ENCODE data around the gene CPLANE2.
"Not testable (repeated sequence)": the region's sequence is repeated elsewhere in the genome, so short reads cannot be mapped to it uniquely, and the experiment has no call there.

Gene CPLANE2

DNA sequence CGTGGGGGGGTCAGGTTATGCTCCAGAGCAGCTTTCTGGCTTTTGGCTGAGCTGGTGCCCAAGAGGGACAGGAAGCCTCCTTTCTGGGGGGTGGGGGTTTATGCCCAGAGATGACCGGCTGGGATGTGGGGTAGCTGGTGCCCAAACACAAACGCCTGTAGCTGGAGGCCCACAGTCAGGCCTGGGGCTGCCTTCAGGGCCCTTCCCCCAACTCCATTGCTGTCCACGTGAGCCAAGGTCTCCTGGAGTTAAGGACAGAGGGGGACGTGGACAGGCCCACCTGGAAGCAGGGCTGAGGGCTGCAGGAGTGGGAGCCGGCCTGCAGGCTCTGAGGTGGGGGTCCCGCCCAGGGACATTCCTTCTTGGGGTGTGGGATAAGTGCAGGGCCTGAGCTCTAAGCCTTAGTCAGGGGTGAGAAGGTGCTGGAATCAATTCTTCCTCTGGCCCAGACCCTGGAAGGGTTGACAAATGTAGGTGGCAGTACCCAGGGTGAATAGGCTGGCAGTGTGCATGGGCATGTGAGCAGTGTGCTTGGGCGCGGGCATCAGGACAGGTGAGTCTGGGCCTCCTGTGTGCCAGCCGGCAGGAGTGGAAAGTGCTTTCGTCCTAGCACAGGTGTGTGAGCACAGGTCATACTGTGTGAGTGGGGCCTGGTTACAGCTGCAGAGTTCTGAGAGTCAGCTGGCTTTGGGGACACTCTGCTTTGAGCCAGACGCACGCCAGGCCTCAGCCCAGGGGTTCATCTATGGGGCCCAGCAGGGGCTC, 6.8 kb downstream of the CPLANE2 start:
- DNase-seq = no peak

DNA sequence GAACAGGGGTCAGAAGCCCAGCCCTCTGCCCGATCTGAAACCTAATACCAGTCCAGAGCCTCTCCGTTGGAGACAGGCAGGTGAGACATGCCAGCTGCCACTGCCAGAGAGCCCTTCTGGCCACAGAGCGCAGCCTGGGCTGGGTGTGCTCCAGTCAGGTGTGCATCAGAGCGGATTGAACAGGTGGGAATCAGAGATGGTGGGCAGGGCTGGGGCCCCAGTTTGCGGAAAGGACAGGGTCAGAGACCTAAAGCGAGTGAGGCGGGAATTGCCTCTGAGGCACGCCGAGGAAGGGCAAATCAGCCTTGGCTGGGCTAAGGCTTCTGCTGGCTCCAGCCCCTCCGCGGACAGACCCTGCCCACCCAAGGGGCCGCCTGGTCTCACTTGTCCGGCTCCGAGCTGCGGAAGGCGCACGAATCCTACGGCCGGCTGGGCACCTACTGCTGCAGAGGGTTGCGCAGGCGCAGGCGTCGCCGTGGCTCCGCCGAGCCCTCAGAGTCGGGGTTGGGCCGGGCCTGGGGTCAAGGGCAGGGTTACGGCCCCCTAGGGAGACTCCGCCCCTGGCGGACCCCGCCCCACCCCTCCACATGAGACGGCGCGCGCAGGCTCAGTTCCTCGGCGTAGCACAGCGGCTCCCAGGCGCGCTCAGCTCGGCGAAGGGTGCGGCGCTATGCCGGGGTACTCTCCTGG, 10.3 kb downstream of the CPLANE2 start:
- DNase-seq = no peak

DNA sequence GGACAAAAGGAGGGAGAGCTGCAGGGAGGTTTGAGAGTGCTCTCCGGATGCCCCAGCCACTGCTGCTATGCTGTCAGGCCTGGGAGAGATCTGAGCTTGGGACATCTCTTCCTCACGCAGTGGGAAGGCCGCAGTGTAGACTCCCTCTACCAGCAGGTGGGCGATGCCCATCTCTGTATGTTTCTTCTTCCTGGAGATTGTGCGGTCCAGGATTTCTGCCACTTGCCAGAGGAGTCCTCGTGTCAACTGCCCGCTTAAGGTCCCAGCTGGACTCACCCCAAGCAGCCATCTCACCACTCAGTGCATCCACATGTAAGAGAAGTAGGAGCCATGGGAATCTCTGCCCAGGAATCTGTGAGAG, 10.9 kb downstream of the CPLANE2 start:
- DNase-seq = no peak

DNA sequence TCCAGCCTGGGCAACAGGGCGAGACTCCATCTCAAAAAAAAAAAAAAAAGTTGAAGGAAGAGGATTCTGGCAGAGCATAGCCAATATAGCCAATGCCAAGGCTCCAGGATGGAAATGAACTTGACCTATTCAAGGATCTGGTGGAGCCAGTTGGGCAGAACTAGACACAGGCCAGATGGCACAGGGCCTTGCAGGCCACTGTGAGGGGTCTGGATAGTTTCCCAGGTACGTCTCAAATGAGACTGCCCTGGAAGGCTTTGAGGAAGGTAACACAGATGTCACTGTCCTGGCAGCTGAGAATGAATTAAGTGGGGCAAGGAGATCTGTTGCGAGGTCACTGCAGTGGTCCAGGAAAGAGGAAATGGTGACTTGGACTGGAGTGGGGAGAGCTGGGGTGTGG, 12.5 kb downstream of the CPLANE2 start:
- DNase-seq = peak in 1 of 2 experiments; percentile 52

DNA sequence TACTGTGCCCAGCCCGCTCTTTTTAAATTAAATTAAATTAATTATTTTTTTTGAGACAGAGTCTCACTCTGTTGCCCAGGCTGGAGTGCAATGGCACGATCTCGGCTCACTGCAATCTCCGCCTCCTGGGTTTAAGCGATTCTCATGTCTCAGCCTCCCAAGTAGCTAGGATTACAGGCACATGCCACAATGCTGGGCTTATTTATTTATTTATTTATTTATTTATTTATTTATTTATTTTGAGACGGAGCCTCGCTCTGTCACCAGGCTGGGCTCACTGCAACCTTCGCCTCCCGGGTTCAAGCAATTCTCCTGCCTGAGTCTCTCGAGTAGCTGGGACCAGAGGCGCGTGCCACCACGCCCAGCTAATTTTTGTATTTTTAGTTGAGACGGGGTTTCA, 14.3 kb downstream of the CPLANE2 start:
- not testable (repeated sequence) for DNase-seq

DNA sequence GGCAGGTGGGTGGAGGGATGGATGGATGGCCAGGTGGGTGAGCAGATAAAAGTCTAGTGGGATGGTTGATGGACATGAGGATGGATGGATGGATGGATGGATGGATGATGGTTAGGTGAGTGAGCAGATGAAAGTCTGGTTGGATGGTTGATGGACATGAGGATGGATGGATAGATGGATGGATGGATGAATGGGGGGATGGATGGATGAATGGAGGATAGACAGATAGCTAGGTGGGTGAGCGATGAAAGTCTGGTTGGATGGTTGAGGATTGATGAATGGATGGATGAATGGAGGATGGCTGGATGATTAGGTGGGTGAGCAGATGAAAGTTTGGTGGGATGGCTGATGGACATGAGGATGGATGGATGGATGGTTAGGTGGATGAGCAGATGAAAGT, 15.5 kb downstream of the CPLANE2 start:
- DNase-seq = no peak

DNA sequence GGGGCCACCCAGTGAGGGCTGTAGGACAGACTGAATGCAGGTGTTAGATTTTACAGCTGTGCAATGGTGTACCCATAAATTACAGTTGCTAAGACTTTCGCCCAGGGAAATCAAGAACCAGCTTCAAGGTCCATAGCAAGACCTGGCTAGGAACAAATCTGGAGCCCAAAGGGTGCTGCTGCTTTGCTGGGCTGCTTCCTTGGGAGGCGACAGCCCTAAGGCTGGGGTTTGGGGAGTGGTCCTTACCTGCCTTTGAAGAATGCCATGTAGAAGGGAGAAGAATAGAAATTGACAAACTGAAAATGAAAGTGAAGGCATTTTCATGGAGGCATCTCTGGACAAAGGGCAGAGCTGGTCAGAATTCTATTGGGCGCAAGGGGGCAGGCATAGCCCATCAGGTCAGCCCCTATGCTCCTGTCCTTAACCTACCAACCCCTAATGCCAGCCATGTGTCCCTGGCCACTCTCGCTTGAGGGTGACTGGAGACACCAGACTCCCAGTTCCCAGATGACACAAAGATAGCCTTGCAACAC, 16.9 kb downstream of the CPLANE2 start:
- DNase-seq = no peak

DNA sequence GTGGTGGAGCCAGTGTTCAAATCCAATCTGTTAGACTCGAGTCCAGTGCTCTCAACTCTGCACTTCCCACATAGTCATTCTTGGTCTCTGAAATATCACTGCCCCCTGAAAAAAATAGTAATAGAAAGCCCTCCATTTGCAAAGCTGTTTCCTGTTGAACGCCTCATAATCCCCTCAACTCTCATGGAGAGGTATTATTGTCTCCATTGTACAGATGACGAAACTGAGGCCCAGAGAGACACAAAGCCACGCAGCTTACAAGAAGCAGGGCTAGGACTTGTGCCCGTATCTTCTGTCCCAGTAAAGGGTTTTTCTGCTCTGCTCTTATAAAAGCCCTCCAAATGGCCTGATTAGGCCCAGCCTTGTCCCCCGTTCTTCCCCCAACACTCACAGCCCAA, 18.3 kb downstream of the CPLANE2 start:
- no peak for DNase-seq

DNA sequence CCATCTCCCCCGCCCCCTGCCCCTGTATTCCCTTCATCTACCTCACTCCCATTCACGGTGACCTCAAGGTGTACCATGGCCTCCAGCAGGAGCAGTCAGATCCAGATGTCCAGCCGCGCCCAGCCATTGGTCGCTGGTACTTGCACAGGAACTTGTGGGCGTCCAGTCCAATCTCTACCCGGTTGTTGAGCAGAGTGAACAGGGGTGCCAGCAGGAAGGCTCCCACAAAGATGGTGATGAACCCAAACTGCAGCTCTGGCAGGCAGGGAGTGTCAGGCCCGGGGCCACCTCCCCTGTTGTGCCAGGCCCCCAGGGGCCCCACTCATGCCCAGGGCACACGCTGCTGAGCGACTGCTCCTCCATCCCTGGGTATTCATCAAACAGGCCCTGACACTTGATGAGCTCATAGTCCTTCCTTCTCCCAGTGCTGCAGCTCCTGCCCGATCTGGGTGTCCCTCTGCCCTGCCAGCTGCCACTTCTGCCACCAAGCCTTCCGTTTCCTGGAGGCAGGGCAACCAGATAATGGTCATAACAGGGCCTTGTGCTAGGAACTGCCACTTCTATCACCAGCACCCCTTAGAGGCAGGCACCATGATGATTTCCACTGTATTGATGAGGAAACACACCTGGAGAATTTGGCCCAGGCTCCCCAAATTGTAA, 18.8 kb downstream of the CPLANE2 start:
- DNase-seq = no peak

DNA sequence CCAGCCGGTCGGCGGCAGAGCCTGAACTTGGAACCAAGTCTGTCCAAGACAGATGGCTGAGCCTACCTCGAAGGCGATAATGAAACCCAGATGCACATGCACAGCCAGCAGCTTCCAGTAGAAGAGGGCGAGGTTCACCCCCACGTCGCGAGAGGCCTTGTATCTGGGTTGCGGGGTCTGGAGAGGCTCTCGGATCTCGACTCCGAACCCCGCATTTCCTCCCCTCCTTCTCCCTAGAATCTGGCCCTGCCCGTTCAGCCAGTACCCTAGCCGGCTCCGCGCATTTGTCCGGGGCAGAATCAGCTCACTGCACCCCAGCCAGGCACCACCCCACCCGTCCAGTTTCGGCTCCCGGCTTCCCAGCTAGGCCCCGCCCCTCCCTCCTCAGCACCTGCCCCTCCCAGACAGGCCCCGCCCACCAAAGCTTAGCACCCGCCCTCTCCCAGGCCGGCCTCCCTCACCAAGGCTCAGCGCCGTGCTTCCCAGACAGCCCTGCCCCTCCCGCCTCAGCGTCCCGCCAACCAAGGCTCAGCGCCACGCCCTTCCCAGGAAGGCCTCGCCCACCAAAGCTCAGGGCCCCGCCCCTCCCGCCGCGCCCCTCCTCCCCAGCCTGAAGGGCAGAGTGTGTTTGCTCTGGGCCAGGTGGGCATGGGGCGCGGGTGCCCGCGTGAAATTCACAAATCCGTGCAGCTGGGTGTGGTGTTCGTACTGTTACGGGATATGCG, 19.8 kb downstream of the CPLANE2 start:
- peak; percentile 36 to 84 for DNase-seq

DNA sequence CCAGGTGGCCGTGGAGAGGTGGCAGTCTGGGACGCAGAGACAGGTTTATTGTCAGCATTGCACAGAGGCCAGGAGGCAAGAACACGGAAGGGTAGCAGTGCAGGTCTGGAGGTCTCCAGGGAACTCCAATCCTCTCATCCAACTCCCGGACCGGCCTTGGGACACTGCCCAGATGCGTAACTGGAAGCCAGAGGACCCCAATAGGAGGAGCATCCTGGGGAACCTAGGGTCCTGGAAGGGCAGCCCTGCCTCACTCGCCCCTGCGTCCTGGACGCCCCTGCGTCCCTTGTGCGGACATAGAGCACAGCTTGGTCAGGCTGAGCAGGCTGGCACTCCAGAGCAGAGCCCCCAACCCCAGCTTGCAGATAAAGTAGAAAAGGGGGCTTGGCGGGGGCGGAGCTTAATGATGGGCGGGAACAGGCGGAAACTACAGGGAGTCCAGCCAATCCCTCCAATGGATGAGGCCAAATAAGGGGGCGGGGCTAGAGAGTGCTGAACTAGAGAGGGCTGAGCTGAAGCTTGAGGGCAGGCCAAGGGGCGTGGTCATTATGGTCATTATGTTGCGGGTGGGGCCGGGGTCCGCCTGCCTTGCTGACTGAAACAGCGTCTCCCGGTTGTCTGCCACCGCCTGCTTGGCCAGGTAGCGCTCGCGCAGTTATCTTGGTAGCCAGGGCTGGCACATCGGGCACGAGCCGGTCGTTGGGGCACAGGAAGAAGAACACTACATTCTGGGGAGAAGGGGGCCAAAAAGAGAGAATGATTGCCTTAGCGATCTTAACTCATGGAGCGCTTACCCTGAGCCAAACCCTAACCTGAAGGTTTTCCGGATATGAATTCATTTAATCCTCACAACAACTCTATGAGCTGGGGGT, 20.9 kb downstream of the CPLANE2 start:
- peak in 1 of 2 experiments; percentile 31 for DNase-seq

DNA sequence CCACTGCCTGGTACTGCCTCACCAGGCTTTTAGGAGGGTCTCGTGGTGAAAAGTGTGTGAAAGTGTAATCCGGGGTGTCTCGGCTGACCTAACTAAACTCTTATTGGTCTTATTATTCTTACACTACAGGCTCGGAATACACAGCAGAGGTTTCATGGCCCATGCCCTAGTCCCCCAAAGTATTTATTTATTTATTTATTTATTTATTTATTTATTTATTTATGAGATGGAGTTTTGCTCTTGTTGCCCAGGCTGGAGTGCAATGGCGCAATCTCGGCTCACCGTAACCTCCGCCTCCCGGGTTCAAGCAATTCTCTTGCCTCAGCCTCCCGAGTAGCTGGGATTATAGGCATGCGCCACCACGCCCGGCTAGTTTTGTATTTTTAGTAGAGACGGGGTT, 21.7 kb downstream of the CPLANE2 start:
- not testable (repeated sequence) for DNase-seq

DNA sequence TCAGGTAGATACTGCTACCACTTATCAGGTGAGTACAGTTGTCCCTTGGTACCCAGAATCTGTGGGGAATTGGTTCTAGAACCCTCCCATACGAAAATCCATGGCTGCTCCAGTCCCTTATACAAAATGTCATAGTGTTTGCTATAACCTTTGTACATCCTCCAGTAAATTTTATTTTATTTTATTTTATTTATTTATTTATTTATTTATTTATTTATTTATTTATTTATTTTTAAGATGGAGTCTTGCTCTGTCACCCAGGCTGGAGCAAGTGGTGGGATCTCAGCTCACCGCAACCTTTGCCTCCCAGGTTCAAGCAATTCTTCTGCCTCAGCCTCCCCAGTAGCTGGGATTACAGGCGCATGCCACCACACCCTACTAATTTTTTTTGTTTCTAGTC, 23.4 kb downstream of the CPLANE2 start:
- DNase-seq = not testable (repeated sequence)

DNA sequence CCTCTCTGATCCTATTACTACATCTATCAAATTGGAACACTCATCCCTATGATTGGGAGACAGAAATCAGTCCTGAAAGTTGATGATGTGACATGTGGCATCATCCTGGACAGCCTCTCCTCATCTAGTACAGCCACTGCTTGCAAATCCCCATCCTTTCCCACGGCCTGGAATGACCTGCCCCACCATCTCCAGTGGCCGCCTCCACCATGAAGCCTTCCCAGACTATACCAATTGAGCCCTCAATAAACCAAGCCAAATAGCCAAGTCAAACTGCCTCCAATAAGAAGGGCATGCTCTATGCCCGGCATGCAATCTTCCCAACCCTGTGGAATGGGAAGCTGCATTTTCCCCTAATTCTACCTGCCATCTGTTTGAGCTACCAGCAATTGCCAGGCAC, 24.0 kb downstream of the CPLANE2 start:
- no peak for DNase-seq

DNA sequence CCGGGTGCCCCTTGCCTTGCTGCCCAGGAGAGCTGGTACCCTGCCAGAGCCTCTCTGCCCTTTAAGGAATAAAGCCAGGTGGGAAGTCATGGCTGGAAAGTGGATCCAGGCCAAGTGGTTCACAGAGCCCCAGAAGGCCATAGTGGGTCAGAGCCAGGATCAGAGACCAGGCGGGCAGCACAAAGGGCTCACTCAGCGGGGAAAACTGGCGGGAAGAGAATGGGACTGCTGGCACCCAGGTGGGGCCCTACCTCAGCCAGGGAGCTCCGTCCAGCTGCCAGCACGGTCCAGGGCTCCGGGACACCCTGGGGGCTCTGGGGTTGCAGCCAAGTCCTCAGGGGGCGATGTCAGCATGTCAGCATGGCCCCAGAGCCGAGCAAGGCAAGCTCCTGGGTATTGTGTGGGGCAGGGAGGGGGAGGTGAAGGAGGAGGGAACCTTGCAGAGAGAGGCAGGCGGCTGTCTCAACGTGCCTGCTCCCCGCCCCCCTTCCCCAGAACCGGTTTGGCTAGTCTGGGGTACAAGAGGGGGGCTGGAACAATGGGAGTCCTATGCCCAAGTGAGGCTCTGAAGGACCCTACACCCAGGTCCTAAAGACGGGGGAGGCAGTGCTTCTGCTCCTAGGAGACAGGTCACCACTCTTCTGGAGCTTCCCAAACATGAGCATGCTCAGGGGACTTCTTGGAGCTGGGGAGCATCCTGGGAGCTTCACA, 24.6 kb downstream of the CPLANE2 start, which contains the start of gene ARHGEF19:
TSS of gene ARHGEF19 (minus strand) at position 402 of the 711 bp plus-strand sequence. CDS start 3,598 bp downstream, outside the sequence.
- peak in 1 of 2 experiments; percentile 24 for DNase-seq

DNA sequence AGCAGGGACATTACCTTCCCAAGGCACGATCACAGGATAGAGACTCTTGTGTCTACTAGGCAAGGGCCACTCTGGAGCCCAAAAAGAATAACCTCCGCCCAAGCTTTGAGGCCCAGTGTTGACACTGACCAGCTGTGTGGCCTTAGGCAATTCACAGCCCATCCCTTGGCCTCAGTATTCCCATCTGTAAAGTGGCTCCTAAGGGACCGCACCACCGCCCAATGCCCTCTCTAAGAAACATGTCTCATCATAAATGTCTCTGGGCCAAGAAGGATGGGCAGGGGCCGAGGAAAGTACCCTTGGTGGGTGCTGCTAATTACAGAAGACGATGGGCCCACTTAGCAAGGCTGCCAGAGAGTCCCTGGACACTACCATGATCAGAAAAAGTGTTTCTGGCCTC, 25.2 kb downstream of the CPLANE2 start:
- DNase-seq = no peak

DNA sequence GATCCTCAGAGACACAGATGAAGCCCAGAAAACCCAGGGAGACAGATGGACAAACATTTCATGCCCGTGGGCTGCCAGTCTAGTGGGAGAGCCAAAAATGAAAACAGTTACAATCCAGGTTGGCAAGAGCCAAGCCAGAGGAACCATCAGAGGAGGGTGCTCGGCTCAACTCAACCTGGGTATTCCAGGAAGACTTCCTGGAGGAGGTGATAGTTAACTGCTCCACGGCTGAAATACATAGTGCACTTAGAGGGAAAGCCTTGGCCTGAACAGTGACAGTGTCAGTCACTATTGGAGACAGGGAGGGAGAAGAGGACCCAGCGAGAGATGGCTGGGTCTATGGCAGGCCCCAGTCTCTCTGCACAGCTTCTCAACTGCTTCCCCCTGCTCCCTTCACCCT, 26.4 kb downstream of the CPLANE2 start:
- DNase-seq = peak; percentile 45 to 76

DNA sequence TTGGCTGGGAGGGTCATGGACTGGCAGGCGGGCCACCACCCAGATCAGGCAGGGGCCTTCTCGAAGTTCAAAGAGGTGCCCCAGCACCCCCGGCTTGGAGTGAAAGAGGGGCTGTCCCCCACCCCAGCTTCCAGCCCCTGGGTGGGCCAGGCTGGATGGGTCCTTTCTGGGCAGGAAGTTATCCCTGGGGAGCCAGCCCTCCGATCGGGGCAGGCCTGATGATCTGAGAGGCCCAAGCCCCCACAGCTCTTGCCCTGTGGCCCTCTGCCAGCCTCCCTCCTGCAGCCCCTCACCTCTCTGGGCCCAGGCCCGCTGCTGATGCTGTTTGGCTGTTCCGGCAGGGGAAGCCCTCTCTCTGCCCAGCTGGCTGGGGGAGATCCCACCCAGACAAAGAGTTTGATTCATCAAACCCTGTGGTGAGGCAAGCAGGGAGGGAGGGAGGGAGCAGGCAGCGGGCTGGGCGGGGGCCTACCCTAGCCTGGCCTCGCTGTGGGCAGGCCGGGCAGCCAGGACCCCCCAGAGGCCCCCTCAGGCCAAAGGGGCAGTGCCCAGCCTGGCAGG, 27.1 kb downstream of the CPLANE2 start:
- peak in 1 of 2 experiments; percentile 18 for DNase-seq

DNA sequence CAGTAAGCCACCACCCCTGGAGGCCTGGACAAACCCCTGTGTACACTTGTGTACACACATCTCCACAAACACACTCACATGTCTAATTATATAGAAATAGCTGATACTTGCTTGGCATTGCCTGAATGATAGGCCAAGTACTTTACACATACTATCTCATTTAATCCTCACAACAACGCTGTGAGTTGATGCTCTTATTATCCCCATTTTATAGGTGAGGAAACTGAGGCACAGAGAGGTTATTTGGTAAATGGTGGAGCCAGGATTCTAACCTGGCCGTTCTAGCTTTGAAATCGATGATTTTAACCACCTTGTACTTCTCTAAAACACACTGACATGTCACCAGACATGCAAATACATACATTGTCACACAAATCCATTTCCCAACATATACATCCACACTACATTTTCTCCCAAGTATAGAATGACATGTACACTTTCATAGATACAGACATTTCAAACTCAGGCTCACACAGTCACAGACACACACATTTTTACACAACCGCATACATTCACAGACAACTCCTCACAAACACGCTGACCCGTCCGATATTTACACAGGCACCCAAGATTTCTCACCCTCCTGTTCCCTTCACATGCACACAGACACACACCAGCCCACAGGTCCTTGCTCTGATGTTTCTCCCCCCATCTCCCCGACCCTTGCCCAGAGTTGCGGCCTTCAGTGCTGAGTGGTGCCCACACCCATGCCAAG, 27.7 kb downstream of the CPLANE2 start:
- DNase-seq = no peak
